ENCODE data around the gene CEACAM16. TPM values are rescaled to one million over a fixed set of nuclear protein-coding genes. Genes with fewer than 3 reads are reported as not detected.
A peak's percentile ranks its signal among the peaks of the same experiment; 100 is the strongest.
"Not testable (repeated sequence)": the region's sequence is repeated elsewhere in the genome, so short reads cannot be mapped to it uniquely, and the experiment has no call there.

The CEACAM16 gene
- total RNA-seq, 1 experiment from 2014 or later, result not detected

GRCh38 chr19:44683434-44684210 is 15.3 kb upstream of the CEACAM16 start:
- DNase-seq (ENCODE audit: low read depth, low spot score) (no peak), ATAC-seq (peak; percentile 33)
- POLR2A ChIA-PET, result no interaction called here
- no peaks in the 10 kb centered on the region for H3K79me2 ChIP-seq (ENCODE audit: insufficient read depth, low read length)
- H3K36me3 ChIP-seq (ENCODE audit: control insufficient read depth in 1 of 2, insufficient read depth in 2 of 2, low read length in 2 of 2), result no peaks in the 10 kb centered on the region
- H3K4me1 ChIP-seq (ENCODE audit: control insufficient read depth in 1 of 2, insufficient read depth in 2 of 2, low read length in 2 of 2), result peaks cover 41 to 61% of the 10 kb centered on the region in 2 experiments
- RAD21 ChIA-PET (ENCODE audit: low non-redundant PET in 1 of 2, low total read pairs in 2 of 2, uncharacterized antibody in 2 of 2, unreplicated experiment in 2 of 2), result no interaction called here
- TF ChIP-seq EZH2phosphoT487 (IDR thresholded peaks at IDR 0.05; ENCODE audit: borderline replicate concordance) (no peak), ZFX (IDR thresholded peaks at IDR 0.05) (peak; percentile 10; the same call in 1 of the 2 replicates)
- H3K9me2 ChIP-seq (ENCODE audit: insufficient read depth), result no peaks in the 10 kb centered on the region
- BruUV-seq (replicated peaks), result no TSS peak
- H2AFZ ChIP-seq (ENCODE audit: low read depth, low read length, poor library complexity, severe bottlenecking), result no peak overlapping the region
- intact Hi-C loops (cut with micrococcal nuclease), result loop anchor here (10.0 kb wide), 1 partner anchor 161 kb away; the partner anchor contains the start of gene NECTIN2
- H3K4me3 ChIP-seq (replicated peaks in 1 of 2; ENCODE audit: low read depth in 1 of 2, low read length in 2 of 2), result no peak overlapping the region
- CTCF ChIA-PET, result no interaction called here
- H3K9me3 ChIP-seq (ENCODE audit: control insufficient read depth in 1 of 2, insufficient read depth in 1 of 2, low read depth in 1 of 2, low read length in 2 of 2), result no peaks in the 10 kb centered on the region
- H3K27me3 ChIP-seq (ENCODE audit: insufficient read depth, low read length), result no peaks in the 10 kb centered on the region
- H4K20me1 ChIP-seq (ENCODE audit: insufficient read depth), result no peaks in the 10 kb centered on the region
- peak overlapping the region; percentile 69; the same call in 1 of the 2 replicates for H3K27ac ChIP-seq (ENCODE audit: low read depth, low read length)
- peak overlapping the region; percentile 3; the same call in 1 of the 2 replicates for H3K9ac ChIP-seq (ENCODE audit: low read length)
- H3K4me2 ChIP-seq (ENCODE audit: low read length), result peak overlapping the region; percentile 66; the same call in 1 of the 2 replicates

- BruUV-seq (replicated peaks), result TSS peak; percentile 78
- Histone ChIP-seq H3K4me1 (ENCODE audit: control insufficient read depth in 1 of 2, insufficient read depth in 2 of 2, low read length in 2 of 2) (peaks cover 43 to 69% of the 10 kb centered on the region in 2 experiments), H3K27ac (ENCODE audit: low read depth, low read length) (peak overlapping the region; percentile 69), H3K9ac (ENCODE audit: low read length) (peak overlapping the region; percentile 40; the same call in 1 of the 2 replicates), H3K4me2 (ENCODE audit: low read length) (peak overlapping the region; percentile 66)
- H3K79me2 ChIP-seq (ENCODE audit: insufficient read depth, low read length); H3K36me3 ChIP-seq (ENCODE audit: control insufficient read depth in 1 of 2, insufficient read depth in 2 of 2, low read length in 2 of 2); CTCF ChIA-PET; POLR2A ChIA-PET; ATAC-seq; H3K27me3 ChIP-seq (ENCODE audit: insufficient read depth, low read length); H4K20me1 ChIP-seq (ENCODE audit: insufficient read depth); H3K9me2 ChIP-seq (ENCODE audit: insufficient read depth); H2AFZ ChIP-seq (ENCODE audit: low read depth, low read length, poor library complexity, severe bottlenecking); DNase-seq (ENCODE audit: low read depth, low spot score); RAD21 ChIA-PET (ENCODE audit: low non-redundant PET in 1 of 2, low total read pairs in 2 of 2, uncharacterized antibody in 2 of 2, unreplicated experiment in 2 of 2); H3K9me3 ChIP-seq (ENCODE audit: control insufficient read depth in 1 of 2, insufficient read depth in 1 of 2, low read depth in 1 of 2, low read length in 2 of 2); H3K4me3 ChIP-seq (replicated peaks in 1 of 2; ENCODE audit: low read depth in 1 of 2, low read length in 2 of 2): not testable (repeated sequence)
- intact Hi-C loops (cut with micrococcal nuclease), result loop anchor here (10.0 kb wide), 1 partner anchor 160 kb away; the partner anchor contains the start of gene NECTIN2
Observed at GRCh38 chr19:44684396-44684795, 14.6 kb upstream of the CEACAM16 start.

Data from HCT116 (cell line).